HG03378 (cell line): ENCODE measurements around the gene MUC15.

Experiments
- ATAC-seq: cut with Tn5 transposase; IDR thresholded peaks from one replicate; pipeline ENCODE4 v1.9.1; 2021; ENCODE audit warnings: mild to moderate bottlenecking, moderate library complexity; ENCODE audit not compliant: unreplicated experiment

The MUC15 gene

DNA sequence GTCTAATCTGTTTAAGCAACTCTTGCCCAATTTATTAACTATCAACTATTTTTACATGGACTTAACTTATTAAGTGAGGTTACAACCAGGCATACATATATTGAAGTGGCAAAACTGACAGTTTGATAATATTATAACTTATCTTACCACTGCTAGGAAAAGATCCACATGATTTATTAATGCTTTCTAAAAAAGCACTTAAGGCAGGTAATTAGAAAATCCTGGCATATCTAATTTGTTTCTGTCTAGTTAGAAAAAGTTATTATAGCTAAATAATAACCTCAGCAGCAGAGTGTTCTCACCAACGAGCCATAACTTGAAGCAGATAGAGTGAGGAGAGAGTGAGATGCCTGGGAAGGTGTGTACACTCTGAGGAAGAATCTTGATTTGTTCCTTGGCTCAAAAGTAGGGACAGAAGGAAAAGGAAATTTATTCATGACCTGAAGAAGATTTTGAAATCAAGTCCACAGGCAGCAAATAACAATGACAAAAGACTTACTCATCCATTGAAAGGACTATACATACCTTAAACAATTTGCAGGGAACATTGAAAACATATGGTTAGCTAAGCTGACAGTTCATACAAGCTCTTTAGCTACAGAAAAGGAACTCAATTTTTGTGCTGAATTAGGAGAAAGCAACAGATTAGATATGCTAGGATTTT is 7.1 kb upstream of the MUC15 start:
- no peak for ATAC-seq

DNA sequence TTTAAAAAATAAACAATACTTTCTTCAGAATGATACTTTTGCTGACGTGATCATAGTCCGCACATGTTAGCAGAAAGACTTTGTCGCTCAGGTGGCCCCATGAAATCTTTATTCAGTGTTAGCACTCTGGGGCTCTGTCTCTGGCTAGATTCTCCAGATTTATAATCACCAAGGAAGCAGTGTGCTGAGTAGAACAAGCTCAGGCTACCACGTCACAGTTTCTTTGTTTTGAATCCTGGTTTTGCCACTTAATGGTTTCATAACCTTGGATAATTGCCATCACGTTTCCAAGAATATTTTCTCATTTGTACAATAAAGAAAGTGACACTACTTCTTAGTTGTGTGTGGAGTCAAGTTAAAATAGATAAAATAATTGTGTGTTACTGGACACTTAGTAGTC is 3.9 kb upstream of the MUC15 start:
- ATAC-seq: no peak

DNA sequence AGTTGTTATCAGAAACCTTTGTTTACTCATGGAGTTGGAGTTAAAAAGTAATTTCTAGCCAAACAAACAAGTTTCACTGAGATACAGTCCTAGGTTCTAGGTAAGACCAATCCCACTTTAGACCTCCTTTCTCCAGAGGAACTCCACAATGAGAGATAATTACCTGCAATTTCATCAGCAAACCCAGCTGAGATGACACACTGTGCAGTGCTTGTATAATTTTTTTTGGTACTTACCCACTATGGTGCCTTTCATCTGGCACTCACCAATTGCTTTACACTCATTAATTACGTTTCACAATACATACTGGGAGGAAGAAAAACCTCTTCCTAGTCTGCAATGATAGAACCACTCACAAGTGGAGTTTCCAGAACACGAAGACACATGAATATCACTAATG is 1.8 kb upstream of the MUC15 start:
- ATAC-seq: no peak

DNA sequence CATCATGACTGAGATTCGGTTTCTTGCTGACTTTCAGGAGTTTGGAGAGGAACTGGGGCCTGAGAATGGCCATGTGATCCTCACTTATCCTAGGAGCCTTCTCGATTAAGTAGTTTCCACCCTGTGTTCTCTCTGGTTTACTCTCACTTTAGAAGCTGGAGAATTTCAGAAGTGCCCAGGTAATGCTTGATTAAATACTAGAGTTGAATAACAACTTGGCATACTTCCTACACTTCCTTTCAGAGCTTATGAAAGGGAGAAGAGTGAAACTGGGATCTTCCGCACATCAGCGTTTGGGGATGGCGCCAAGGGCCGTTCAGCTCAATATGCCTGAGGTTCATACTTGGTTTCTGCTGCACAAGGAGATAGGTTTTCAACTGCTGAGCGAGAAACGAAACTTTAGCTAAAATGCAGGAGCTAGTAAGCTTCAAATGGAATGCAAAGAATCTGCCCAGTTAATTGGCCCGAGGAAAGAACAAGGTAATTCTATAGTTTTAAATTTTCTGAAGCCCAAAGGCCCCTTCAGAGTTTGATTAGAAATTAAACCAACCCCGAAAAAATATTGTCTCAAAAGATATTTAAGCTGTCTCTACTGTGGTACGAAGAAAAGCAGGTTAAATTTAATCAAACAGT is 823 bp upstream of the MUC15 start:
- no peak for ATAC-seq

DNA sequence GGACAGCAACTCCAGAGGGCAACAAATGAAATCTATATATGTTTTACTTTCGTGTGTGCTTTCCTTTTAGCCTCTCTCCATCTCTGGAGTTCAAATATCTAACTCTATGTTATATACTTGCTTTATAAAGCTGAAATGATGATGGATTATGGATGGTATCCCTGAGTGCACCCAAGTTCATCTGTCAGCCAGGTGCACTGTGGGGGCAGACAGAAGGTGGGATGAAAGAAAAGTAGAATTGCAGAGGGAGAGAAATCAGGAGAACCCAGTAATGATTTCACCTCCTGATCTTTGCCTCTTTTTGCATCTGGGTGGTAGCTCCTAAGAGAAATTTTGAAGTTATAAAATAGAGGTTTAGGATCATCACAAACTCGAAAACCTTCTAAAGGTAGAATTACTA is 2.4 kb downstream of the MUC15 start:
- no peak for ATAC-seq

DNA sequence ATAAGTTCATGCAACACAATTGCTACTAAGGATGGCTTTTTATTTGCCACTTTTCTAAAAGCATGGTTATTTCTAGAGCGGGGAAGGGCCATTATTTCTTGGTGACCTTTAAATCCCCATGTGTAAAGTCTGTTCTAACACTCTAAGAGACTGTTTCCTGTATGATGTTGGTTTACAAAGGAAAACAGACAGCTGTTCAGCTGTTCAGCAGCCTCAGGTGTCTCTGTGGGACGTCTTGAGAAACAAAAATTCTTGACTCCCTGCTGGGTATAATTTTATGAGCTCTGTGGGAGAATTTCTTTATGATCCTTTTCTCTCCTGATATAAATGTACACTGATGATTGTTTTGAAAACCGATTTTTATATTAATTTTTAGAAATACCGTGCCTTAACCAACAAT is 13.9 kb downstream of the MUC15 start:
- no peak for ATAC-seq

DNA sequence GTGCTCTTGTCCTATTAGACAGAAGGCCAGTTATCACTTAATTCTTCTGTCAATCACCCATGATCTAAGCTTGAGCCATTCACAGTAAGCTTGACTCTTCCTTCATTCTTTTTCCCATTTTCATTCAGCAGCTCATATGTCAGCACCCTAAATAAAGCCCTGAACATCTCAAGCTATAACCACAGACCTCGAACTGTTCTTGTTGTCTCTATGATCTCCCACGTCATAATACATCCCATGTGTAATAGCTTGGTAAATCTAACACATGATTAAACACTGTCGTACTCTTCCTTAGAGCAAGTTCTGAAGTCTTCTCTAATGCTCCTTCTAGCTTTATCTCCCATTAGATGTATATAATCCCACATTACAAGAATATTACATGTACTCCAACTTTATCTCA is 14.4 kb downstream of the MUC15 start:
- ATAC-seq: no peak

DNA sequence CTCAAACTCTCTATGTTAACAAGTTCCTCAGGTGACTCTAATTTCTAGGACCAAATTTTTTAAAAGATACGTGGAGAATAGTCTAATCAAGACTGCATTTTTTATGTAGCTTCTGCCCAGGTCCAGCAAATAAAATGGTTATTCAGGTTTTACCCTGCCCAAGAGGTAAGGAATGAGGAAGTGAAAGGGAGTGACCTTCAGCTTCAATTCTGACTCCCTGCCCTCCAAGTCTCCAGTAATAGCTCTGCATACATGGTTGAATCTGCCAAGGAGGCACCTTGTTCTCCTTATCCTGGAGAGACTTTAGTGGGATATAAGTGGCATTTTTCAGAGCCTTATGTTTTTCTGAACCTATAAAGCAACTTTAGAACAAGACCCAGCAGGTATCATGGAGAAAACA is 15.5 kb downstream of the MUC15 start:
- ATAC-seq: no peak

DNA sequence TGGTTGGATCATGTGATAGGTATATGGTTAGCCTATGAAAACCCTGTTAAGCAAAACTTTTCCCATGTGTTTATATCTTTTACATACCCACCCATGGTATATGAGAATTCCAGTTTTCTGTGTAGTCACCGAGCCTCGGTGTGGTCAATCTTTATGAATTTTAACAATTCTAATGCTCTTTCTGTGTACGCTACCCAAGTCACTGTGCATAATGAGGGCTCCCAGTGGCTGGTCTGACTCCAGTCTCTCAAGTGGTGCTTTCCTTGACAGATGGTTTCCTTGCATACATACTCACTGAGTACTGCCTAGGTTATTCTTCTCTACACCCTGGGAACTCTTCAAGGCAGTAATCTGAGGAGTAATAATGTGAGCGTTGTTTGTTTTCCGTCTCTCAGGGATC is 17.6 kb downstream of the MUC15 start:
- ATAC-seq: no peak

DNA sequence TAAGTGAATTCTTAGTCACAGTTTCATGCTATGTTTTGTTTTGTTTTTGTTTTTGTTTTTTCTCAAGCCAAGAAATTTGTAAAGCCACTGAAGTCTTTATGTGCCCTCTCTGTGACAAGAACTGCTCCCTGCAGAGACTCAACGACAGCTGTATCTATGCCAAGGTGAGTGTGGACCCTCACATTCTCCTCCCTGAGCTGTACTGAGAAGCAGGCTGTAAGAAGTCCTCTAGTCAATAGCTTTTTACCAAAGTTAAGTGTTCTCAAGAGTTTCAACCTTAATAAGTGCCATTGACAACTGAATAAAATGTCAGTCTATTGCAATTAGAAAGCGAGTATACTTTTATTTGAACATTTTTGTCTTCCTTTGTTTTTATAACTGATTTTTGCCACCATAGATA is 18.9 kb downstream of the MUC15 start:
- ATAC-seq: no peak

DNA sequence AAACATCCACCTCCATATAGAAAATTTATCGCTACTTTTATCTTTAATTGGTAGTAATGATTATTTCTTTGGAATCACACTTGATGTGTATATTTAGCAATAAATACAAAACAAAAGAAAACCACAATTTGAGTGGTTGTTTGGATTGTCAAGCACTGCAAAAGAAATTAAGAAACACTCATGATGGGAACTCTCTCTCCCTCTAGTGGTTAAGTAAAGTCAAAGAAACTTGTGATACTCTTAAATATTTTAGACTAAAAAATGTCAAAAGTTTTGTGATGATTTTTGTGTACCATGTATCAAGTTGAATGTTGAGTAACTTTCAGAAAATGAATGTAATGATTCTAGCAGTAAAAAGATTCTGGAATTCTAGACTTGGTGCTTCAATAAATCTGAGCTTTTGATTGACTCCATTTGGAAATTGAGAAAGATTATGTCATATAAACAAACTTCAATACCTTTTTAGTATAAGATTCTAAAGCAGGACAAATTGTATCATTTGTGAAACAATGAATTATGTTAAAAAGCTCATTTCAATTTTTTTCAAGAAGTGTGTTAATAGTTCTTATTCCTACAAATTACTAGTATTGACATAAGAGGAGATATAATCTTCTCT is 20.8 kb downstream of the MUC15 start:
- no peak for ATAC-seq

DNA sequence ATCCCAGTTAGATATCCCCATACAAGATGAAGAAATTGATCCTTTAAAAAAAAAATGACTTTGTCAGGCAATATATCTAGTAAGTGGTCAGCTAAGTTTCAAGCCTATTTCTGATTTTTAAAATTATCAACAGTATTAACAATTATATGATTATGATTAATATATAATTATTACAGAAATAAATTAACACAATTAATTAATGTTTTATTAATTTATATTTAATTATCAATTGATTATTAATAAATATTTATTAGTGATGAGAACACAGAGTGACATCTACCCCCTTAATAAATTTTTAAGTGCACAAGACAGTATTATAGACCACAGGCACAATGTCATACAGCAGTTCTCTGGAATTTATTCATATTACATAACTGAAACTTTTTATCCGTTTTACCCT is 22.0 kb downstream of the MUC15 start:
- no peak for ATAC-seq

DNA sequence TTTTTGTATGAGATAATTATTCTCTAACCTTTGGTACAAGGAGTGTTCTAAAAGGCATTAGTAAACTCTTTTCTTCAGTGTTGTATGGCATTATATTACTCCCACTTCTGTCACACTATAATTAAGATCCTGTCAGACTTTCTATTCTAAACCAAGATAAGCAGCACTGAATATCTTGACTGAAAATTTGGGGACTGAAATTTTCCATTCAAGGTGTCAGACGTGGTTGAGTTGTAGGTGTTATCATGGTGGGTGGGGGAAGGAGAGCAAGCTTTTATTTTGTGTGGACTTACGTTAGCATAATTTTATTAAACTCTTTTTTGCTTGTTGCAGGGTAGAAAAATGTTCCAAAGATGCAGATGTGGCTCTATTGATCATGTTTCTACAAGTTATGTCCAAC is 22.9 kb downstream of the MUC15 start:
- ATAC-seq: no peak

DNA sequence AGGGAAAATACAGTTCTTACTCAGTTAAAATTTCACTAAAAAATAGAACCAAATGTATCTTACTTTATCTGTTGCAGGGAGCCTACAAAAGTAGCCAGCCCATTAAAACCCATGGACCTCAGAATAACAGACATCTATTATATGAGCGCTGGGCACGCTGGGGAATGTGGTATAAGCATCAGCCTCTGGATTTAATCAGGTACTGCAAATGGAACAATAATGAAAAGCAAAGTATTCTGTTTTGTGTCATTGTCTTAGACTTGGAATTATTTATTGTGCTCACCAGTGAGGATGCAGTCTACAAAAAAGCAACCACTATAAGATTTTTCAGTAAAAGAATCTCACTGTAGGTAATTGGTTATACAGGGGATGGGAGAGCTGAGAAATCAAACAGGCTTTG is 30.2 kb downstream of the MUC15 start:
- no peak for ATAC-seq

DNA sequence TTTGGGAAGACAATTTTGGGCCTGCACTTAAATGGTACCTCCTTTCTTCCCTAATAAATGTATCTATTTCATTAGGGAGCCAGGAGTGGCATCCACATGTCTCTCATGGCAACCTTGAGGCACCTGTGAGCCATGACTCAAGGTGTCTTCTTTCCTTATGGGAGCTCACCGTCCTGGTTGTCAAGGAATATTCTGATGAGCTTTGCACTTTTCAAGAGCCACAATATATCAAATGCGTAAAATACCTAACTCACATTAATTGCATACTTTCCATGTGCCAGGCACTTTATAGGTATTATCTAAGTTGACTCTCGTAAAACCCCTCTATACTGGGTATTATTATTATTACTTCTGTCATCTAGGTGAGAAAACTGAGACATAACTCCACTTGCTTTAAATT is 32.5 kb downstream of the MUC15 start:
- ATAC-seq: no peak

DNA sequence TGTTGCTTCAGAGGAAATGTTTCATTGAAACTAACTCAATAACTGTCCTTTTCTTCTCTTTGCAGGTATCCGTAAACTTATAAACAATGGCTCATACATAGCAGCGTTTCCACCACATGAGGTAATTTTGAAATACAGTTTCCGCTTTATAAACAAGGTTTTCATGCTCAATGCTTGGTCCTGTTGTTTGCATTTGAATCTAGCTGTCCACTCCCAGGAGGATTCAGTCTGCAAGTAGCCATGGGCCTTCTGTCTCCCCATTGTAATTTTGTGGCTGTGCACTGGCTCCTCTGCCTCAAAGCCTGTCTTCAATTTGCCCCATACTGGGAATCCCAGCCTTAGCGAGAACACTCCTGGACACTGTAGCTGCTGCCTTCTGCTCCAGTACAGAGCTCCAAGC is 34.7 kb downstream of the MUC15 start:
- ATAC-seq: no peak

DNA sequence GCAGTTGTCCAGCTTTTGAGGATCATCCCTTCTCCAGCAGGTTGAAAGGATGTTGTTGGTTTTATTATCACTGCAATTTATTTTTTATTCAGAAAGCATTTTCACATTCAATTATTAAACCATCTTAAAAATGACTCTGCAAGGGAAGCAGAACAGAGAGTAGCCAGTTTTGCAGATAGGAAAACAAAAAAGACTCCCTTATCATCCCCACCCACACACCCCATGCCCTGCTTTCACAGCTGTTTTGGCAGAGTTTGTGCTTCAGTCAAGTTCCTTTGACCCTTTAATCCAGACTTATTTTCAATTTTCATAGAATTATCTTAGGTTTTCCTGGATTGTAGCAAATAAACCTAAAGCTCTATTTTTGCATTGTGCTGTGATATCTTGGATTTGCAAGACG is 44.4 kb downstream of the MUC15 start:
- no peak for ATAC-seq

DNA sequence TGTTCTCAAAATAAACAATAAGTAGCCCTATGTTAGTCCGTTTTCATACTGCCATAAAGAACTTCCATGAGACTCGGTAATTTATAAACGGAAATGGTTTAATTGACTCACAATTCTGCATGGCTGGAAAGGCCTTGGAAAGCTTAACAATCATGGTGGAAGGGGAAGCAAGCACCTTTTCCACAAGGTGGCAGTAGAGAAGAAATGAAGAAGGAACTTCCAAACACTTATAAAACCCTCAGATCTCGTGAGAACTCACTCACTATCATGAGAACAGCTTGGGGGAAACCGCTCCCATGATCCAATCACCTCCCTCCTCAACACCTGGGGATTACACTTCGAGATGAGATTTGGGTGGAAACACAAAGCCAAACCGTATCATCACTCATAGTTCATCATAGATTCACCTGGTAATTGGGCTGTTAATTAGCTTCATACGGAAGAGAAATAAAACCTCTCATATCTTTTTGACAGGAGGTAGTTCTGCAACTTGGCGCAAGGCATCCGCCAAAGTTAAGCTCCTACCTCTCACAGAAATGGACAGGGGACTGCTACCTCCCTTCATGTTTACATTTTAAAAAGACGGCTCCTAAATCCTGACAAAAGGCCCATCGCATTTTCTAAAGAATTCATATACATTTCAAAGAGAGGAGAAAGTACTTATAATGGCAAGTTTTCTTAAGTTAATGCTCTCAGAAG is 49.0 kb downstream of the MUC15 start:
- no peak for ATAC-seq

DNA sequence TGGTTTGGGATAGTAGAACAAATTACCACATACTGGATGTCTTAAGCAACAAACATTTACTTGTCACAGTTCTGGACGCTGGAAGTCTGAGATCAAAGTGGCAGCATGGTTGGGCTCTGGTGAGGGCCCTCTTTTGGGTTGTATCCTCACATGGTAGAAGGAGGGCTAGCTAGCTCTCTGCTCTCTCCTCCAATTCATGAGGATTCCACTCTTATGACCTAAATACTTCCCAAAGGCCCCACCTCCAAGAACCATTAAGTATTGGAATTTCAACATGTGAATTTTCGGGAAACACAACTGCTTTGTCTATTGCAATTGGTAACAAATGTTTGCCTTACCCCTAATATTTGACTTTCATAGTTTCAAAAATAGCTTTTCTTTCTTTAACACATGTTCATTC is 52.6 kb downstream of the MUC15 start:
- ATAC-seq: no peak

DNA sequence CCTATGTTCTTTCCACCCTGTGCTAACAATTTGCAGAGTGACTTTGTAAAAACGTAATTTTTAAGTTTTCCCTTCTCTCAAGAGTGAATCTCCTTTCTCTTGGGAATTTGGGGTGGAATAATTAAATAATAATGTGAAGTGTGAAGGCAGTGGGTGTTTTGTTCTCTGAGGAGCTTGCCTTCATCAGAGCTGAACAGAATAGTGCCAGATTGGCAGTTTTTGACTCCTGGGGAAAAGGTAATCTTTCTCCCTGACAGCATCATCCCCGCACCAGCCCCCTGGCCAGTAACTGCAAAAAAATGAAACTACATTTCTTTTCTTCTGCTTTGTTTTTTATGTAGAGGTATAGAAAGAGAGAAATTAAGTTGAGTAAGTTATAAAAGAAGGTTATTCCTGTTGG is 59.9 kb downstream of the MUC15 start:
- ATAC-seq: no peak

DNA sequence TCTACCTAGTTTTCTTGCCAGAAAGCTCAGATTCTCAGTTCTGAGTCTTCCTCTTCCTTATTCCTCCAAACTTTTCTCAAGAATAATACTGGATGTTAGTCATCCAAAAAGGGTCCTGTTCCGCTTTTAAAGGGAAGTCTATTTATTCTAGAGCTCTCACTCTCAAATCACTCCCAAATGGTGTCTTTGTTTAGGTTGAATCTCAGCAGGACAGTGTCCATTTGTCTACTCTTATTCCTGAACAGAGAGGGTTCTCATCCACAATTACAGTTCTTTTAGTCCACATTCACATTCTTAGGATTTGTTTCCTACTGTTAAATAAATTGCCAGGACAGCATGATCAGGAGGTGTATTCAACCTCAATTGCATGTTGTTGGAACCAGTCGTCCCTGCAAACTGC is 61.3 kb downstream of the MUC15 start:
- ATAC-seq: no peak

DNA sequence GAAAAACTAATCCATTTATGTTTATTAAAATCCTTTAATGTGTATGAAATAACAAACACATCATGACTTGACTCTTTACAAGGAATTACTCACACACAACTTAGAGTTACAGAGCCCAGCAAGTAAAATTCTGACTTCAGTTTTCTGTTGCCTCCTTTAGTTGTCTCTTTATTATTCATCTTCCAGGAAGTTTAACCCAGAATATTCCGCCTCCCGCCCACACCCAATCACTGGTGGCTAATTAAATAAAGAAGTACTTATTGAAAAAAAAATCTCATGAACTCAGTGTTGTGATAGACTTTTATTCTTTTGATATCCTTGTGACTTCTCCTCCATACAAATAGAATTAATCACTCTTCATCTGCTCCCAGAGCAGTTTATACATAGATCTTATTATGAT is 61.9 kb downstream of the MUC15 start:
- ATAC-seq: no peak
